Stimulated activated memory B cell treated with anti-CD40 and anti-IgM and Interleukin-4, amounts not matched to agents 10 μg/mL and 1 μg/mL and 100 μg/mL, for 72 hours (primary cell): ENCODE results near the gene MAZ.
"Not testable (repeated sequence)": the region's sequence is repeated elsewhere in the genome, so short reads cannot be mapped to it uniquely, and the experiment has no call there.

Source experiments
- ATAC-seq: fragments of 150-1000 bp; cut with Tn5 transposase; 2 replicates; pipeline ENCODE4 v1.10.0; 2021
- H3K27ac Mint-ChIP-seq: one replicate; pipeline ENCODE4 v1.8.0; 2022; ENCODE audit warnings: mild to moderate bottlenecking, mixed read lengths
- H3K27me3 Mint-ChIP-seq: one replicate; pipeline ENCODE4 v1.8.0; 2022; ENCODE audit warnings: mixed read lengths
- H3K36me3 Mint-ChIP-seq: one replicate; pipeline ENCODE4 v1.8.0; 2022; ENCODE audit warnings: mixed read lengths
- H3K4me1 Mint-ChIP-seq: one replicate; pipeline ENCODE4 v1.8.0; 2022; ENCODE audit warnings: mixed read lengths
- H3K4me3 Mint-ChIP-seq: one replicate; pipeline ENCODE4 v1.8.0; 2022; ENCODE audit warnings: mild to moderate bottlenecking, moderate library complexity, mixed read lengths
- H3K9me3 Mint-ChIP-seq: one replicate; pipeline ENCODE4 v1.8.0; 2022; ENCODE audit warnings: mixed read lengths

The MAZ gene

DNA sequence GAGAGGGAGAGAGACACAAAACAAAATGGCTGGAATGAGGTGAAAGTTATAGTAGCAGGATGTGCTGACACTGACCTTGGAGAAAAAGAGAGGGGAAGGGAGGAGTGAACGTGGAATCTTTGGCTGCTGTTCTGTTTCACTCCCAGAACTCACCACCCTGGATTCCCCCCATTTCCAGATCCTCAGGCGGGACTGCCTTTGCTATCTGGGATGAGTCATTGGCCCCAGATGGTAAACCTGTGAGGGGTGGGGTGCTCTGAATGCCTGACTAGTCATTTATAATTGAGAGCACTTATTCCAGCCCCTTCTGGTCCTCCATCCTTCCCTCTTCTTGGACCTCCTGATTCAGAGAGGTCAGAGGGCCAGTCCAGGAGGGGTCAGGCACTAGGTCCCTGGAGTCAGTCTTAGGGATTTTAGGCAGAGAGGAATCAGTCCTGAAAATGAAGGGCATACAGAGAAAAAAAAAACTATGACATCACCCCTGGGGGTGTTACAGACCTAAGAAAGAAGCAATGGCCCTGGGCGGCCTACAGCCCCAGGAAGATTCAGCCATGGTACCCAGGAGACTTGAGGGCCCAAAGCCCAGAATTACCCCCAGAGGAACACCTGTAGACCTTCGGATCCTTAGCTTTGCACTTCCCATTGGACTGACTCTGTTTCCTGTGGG lies 30.5 kb upstream of the MAZ start:
- no peaks in the 10 kb centered on the region for H3K36me3 Mint-ChIP-seq
- peaks cover 7% of the 10 kb centered on the region for H3K4me1 Mint-ChIP-seq
- no peak for ATAC-seq
- H3K27me3 Mint-ChIP-seq = no peaks in the 10 kb centered on the region
- no peak overlapping the region for H3K27ac Mint-ChIP-seq
- H3K4me3 Mint-ChIP-seq = no peak overlapping the region
- no peaks in the 10 kb centered on the region for H3K9me3 Mint-ChIP-seq

DNA sequence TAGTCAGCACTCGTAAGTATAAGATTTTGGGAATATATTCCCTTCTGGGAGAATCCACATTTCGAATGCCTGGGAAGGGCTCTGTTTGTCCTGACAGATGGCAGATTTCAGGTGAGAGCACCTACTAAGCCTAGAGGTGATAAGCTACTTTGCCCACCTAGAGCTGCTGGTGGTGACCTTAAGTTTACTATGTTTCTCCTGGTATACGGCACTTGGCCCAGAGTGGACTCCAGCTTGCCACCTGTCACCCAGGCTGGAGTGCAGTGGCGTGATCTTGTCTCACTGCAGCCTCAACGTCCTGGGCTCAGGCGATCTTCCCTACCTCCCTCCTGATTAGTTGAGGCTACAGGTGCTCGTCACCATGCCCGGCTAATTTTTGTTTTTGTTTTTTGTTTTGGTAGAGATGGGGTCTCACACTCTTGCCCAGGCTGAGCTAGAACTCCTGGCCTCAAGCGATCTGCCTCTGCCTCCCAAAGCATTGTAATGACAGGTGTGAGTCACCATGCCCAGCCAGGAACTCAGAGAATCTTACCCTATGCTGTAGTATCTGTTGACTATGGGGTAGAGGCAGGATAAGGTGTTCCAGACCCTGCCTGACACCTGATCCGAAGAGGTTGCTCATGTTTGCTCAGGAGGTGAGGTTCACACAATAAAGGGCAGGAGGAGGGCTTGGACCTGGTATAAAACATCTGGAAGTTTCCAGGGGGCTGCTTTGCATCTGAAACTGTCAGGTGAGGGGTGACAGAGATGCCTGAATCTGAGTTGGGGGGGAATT lies 28.6 kb upstream of the MAZ start, which contains the start of gene ZG16:
TSS of gene ZG16 (plus strand) at position 681 of the 775 bp plus-strand sequence. CDS start 1,011 bp downstream, outside the sequence.
- Mint-ChIP-seq H3K27me3 (no peaks in the 10 kb centered on the region), H3K27ac (no peak within 1 kb of the TSS), H3K4me3 (no peak within 1 kb of the TSS), H3K9me3 (no peaks in the 10 kb centered on the region), H3K36me3 (no peaks in the 10 kb centered on the region), H3K4me1 (peaks cover 7% of the 10 kb centered on the region)
- no peak for ATAC-seq

DNA sequence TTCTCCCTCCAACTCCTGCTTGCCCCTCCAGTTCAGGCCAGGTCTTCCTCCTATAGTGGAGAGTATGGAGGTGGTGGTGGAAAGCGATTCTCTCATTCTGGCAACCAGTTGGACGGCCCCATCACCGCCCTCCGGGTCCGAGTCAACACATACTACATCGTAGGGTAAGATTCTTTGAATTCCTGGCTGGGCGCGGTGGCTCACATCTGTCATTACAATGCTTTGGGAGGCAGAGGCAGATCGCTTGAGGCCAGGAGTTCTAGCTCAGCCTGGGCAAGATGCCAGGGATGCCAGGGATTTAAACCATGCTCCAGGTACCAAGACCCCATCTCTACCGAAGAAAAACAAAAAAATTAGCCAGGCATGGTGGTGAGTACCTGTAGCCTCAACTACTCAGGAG lies 26.9 kb upstream of the MAZ start:
- no peaks in the 10 kb centered on the region for H3K27me3 Mint-ChIP-seq
- ATAC-seq = no peak
- H3K27ac Mint-ChIP-seq = no peak overlapping the region
- H3K4me1 Mint-ChIP-seq = peaks cover 7% of the 10 kb centered on the region
- no peak overlapping the region for H3K4me3 Mint-ChIP-seq
- no peaks in the 10 kb centered on the region for H3K36me3 Mint-ChIP-seq
- H3K9me3 Mint-ChIP-seq = no peaks in the 10 kb centered on the region

DNA sequence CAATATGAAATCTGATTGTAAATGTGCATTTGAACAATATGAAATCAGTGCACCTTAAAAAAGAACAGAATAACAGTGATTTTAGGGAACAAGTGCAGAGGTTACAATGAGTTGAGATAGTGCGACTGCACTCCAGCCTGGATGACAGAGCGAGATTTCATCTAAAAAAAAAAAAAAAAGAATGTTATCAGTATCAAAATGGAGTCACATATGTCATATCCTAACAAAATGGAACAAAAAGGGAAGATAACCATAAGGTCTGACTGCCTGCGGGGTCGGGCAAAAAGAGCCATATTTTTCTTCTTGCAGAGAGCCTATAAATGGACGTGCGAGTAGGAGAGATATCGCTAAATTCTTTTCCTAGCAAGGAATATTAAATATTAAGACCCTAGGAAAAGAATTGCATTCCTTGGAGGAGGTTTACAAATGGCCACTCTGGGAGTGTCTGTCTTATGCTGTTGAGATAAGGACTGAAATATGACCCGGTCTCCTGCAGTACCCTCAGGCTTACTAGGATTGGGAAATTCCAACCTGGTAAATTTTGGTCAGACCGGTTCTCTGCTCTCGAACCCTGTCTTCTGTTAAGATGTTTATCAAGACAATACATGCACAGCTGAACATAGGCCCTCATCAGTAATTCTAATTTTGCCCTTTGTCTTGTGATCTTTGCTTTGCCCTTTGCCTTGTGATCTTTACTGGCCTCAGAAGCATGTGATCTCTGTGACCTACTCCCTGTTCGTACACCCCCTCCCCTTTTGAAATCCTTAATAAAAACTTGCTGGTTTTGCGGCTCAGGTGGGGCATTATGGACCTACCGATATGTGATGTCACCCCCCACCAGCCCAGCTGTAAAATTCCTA lies 23.0 kb upstream of the MAZ start:
- peak overlapping the region; percentile 45 for H3K27ac Mint-ChIP-seq
- not testable (repeated sequence) for H3K4me3 Mint-ChIP-seq, H3K36me3 Mint-ChIP-seq, H3K9me3 Mint-ChIP-seq, H3K27me3 Mint-ChIP-seq, ATAC-seq
- peaks cover 16% of the 10 kb centered on the region for H3K4me1 Mint-ChIP-seq

DNA sequence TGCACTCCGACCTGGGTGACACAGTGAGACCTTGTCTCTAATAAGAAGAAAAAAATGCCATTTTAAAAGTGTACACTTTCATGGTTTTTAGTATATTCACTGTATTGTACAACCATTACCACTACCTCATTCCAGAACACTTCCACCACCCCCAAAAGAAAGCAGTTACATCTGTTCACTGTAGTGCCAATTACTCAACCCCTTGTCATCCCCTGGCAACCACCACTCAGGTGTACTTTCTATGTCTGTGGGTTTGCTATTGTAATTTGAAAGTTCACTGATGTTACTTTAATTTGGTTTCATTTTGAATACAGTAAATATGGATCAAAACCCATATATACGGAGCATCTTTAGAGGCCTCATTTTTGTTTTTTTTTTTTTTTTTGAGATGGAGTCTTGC lies 22.2 kb upstream of the MAZ start:
- no peak overlapping the region for H3K4me3 Mint-ChIP-seq
- H3K9me3 Mint-ChIP-seq = no peaks in the 10 kb centered on the region
- H3K36me3 Mint-ChIP-seq = no peaks in the 10 kb centered on the region
- peaks cover 16% of the 10 kb centered on the region for H3K4me1 Mint-ChIP-seq
- no peak for ATAC-seq
- no peaks in the 10 kb centered on the region for H3K27me3 Mint-ChIP-seq
- peak overlapping the region; percentile 77 for H3K27ac Mint-ChIP-seq

DNA sequence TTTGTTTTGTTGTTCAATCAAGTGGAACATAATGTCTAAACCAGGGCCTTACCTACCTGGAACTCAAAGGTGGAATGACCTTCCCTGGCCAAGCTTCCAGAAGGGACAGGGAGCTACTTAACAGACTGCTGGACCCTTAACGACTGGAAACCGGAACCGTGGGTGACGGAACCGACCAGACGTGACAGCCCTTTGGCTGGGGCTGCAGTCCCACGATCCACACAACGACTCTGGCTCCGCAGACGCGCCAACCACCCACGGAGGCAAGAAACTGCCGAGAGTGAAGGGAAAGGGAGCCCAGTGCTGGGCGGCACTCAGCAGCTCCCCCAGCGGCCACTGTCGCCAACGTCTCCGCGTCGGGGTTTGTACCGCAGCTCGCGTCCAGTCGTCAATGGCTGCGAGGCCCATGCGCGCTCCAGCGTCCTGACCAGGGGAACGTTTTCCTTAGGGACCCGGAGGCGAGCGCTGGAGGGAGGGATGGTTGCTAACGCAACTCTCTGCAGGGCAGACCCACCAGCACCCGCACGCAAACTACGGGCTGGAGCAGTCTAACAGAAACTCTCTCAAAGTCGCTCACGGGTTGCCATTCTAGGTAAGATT lies 21.3 kb upstream of the MAZ start:
- ATAC-seq = peak; percentile 86
- Mint-ChIP-seq H3K9me3 (no peaks in the 10 kb centered on the region), H3K27ac (peak overlapping the region; percentile 77), H3K4me1 (peaks cover 16% of the 10 kb centered on the region), H3K36me3 (no peaks in the 10 kb centered on the region), H3K27me3 (no peaks in the 10 kb centered on the region), H3K4me3 (peak overlapping the region; percentile 72)

DNA sequence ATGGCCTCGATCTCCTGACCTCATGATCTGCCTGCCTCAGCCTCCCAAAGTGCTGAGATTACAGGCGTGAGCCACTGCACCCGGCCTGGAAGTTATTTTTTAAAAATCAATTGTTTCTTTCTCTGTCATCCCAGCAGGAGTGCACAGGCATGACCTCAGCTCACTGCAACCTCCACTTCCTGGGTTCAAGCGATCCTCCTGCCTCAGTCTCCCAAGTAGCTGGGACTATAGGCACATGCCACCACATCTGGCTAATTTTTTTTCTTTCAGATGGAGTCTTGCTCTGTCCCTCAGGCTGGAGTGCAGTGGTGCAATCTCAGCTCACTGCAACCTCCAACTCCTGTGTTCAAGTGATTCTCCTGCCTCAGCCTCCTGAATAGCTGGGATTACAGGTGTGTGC lies 19.2 kb upstream of the MAZ start:
- H3K9me3 Mint-ChIP-seq, H3K36me3 Mint-ChIP-seq, H3K4me3 Mint-ChIP-seq, H3K27ac Mint-ChIP-seq, ATAC-seq, H3K27me3 Mint-ChIP-seq: not testable (repeated sequence)
- H3K4me1 Mint-ChIP-seq = peaks cover 16% of the 10 kb centered on the region

DNA sequence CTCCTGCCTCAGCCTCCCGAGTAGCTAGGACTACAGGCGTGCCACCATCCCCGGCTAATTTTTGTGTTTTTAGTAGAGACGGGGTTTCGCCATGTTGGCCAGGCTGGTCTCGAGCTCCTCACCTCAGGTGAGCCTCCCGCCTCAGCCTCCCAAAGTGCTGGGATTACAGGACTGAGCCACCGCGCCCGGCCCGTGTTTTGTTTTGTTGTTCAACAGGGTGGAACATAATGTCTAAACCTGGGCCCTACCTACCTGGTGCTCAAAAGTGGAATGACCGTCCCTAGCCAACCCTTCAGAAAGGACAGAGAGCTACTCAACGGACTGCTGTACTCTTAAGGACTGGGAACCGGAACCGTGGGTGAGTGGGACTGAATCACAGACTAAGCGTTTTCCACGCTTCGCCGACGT lies 16.6 kb upstream of the MAZ start:
- Mint-ChIP-seq H3K4me3 (peak overlapping the region; percentile 85), H3K9me3 (no peaks in the 10 kb centered on the region), H3K27me3 (no peaks in the 10 kb centered on the region), H3K36me3 (peaks cover 7% of the 10 kb centered on the region), H3K4me1 (peaks cover 30% of the 10 kb centered on the region), H3K27ac (peak overlapping the region; percentile 85)
- peak; percentile 0 for ATAC-seq

DNA sequence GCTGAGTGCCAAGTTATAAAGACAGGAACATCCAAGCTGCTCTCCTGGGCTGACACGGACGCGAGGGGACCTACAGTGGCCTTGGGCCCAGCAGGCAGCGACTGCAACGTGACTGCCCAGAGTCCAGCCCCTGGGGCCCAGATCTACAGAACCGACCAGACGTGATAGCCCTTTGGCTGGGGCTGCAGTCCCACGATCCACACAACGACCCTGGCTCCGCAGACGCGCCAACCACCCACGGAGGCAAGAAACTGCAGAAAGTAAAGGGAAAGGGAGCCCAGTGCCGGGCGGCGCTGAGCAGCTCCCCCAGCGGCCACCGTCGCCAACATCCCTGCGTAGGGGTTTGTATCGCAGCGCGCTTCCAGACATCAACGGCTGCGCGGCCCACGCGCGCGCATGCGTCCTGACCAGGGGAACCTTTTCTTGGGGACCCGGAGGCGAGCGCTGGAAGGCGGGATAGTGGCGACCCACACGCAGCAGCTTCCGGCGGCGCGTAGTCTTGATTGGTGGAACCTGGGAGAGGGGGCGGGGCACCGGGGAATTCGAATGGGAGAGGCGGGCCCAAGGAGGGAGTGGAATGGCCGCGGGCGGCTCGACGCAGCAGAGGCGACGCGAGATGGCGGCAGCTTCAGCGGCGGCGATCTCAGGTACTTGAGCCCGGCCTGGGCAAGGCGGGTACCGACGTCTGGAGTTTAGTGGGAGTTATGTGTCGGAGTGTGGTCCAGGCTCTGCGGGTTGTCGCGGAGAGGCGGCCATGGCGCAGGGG lies 16.0 kb upstream of the MAZ start, which contains the start of gene KIF22:
TSS of gene KIF22 (plus strand) at position 569 of the 766 bp plus-strand sequence. CDS start at position 578, 9 bp downstream.
- peak within 1 kb of the TSS; percentile 85 for H3K27ac Mint-ChIP-seq
- H3K27me3 Mint-ChIP-seq = no peaks in the 10 kb centered on the region
- H3K36me3 Mint-ChIP-seq = peaks cover 7% of the 10 kb centered on the region
- peak; percentile 100 for ATAC-seq
- H3K4me3 Mint-ChIP-seq = peak within 1 kb of the TSS; percentile 85
- no peaks in the 10 kb centered on the region for H3K9me3 Mint-ChIP-seq
- H3K4me1 Mint-ChIP-seq = peaks cover 25% of the 10 kb centered on the region

DNA sequence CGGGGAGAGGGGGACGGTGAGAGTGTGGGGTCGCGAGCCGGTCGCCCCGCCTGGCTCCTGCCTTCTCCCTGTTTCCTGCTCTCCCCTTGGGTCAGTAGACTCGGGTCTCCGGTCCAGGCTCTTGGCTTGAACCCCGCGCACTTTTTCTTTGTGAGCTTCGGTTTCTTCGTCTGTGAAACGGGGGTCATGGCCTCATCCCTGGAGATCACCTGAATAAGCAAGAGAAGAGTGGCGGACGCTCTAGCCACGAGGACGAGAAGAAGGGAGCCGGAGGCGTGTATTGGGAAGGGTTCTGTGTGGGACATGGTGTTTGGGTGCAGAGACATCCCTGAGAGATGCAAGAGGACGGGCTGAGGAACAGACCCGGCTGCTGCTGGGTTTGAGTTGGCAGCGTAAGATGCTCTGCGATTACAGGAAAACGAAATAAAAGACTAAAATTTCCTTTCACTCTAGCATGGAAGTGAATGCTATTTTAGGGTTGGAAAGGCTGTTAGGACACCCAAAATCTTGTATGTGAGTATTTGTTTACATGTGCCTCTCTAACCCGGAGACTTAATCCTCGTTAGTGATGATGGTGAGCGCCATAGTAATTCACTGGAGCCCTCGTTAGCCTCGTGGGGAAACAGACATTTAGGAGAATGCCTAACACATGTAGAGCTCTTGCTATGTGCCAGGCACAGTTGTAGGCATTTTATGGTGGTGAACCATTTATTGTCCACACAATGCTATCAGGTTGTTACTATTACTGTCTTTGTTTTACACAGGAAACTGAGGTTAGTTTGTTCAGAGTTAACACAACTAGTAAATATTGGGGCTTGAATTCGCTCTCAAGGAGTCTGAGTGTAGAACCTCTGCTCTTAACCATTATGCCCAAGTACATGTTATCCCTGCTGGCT lies 15.1 kb upstream of the MAZ start:
- Mint-ChIP-seq H3K4me1 (peaks cover 21% of the 10 kb centered on the region), H3K9me3 (no peaks in the 10 kb centered on the region), H3K4me3 (peak overlapping the region; percentile 85), H3K27ac (peak overlapping the region; percentile 85), H3K36me3 (peaks cover 7% of the 10 kb centered on the region), H3K27me3 (no peaks in the 10 kb centered on the region)
- no peak for ATAC-seq

DNA sequence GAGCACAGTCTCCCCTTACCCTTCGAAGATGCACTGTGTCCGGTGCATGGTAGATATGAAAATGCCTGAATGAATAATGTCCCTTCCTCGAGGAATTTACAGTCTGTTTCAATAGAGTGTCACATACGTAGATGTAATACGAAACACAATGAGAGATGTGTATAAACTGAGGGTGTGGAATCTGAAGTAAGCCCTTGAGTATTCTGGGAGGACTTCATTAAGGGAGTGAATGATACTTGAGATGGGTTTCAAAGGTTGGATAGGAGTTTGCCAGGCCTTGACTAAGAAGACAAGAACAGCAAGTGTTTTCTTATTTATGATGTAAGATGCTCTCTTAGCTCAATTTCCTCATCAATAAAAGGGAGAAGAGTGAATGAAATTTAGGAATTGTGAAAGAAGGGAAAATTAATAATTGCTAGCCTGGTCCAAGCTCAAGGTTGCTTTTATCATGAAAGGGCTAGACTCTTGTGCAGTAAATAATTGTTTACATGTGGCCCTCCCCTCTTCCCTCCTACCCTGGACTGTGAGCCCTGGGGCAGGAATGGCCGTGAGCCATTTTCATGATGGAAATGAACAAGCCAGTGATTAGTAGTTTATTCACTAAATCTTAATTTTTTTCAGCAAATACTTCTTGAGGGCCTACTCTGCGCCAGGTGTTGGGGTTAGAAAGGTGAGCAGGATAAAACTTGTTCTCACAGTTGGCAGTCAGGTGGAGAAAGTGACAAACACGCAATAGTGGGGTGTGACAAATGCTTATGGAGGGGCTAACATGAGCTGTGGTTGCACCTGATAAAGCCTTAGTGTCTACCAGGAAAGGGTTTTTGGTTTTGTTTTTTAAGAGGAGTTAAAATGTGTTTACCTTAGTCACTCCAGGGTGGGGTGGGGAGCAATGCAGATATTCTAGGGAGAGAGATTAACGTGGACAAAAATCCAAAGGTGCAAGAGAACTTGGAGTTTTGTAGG lies 14.2 kb upstream of the MAZ start:
- Mint-ChIP-seq H3K4me3 (peak overlapping the region; percentile 55), H3K36me3 (peaks cover 11% of the 10 kb centered on the region)

DNA sequence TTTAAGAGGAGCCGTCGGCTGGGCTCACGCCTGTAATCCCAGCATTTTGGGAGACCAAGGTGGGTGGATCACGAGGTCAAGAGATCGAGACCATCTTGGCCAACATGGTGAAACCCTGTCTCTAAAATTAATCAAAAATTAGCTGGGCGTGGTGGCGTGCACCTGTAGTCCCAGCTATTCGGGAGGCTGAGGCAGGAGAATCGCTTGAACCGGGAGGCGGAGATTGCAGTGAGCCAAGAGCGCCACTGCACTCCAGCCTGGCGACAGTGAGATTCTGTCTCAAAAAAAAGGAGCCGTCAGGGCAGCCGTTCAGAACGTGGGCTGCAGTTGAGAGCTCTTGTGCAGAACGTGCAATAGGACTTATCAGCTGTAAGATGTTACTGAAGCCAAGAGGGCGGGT lies 13.2 kb upstream of the MAZ start:
- H3K9me3 Mint-ChIP-seq, H3K4me3 Mint-ChIP-seq, H3K27me3 Mint-ChIP-seq, ATAC-seq, H3K27ac Mint-ChIP-seq: not testable (repeated sequence)
- peaks cover 18% of the 10 kb centered on the region for H3K36me3 Mint-ChIP-seq
- H3K4me1 Mint-ChIP-seq = peaks cover 21% of the 10 kb centered on the region

More for the DNA sequence above, 14.2 kb upstream of the MAZ start:
- Mint-ChIP-seq H3K4me1 (peaks cover 21% of the 10 kb centered on the region), H3K27ac (peak overlapping the region; percentile 85), H3K27me3 (no peaks in the 10 kb centered on the region), H3K9me3 (no peaks in the 10 kb centered on the region)
- ATAC-seq = no peak
